GM23338 (cell line): ENCODE results near the gene MTNR1B.

ENCODE experiments used
- CREB1 ChIP-seq: fragments of 250-450 bp; sonication (Bioruptor Pico); IDR thresholded peaks from 2 replicates; pipeline ENCODE4 v1.5.0; 2020; ENCODE audit warnings: low read depth, mild to moderate bottlenecking, moderate library complexity
- CTCF ChIP-seq, 2 experiments: fragments of 200-600 bp in 1 of 2; sonication (generic) in 1 of 2; conservative IDR thresholded peaks; 2 replicates each; pipeline versions ENCODE4 v1.5.1 to v1.6.1; 2016 to 2017; ENCODE audit warnings: antibody characterized with exemption in 2 of 2, low read depth in 2 of 2, mild to moderate bottlenecking in 2 of 2, moderate library complexity in 1 of 2
- ETS1 ChIP-seq: IDR thresholded peaks from 2 replicates; pipeline ENCODE4 v1.6.1; 2016; ENCODE audit warnings: antibody characterized with exemption
- EZH2 ChIP-seq: fragments of 200-600 bp; sonication (generic); IDR thresholded peaks from one replicate; pipeline ENCODE4 v1.8.0; 2017; ENCODE audit warnings: antibody characterized with exemption, mild to moderate bottlenecking, low read depth; ENCODE audit not compliant: unreplicated experiment
- EZH2phosphoT487 ChIP-seq: fragments of 200-600 bp; sonication (generic); IDR thresholded peaks from one replicate; pipeline ENCODE4 v1.8.1; 2018; ENCODE audit warnings: antibody characterized with exemption; ENCODE audit not compliant: unreplicated experiment
- JUNB ChIP-seq: IDR thresholded peaks from one replicate; pipeline ENCODE4 v1.6.1; 2016; ENCODE audit warnings: antibody characterized with exemption; ENCODE audit not compliant: unreplicated experiment
- POLR2AphosphoS5 ChIP-seq: IDR thresholded peaks from 2 replicates; pipeline ENCODE4 v1.6.1; 2016; ENCODE audit warnings: antibody characterized with exemption, low read depth
- REST ChIP-seq: IDR thresholded peaks from one replicate; pipeline ENCODE4 v1.6.1; 2018; ENCODE audit warnings: antibody characterized with exemption; ENCODE audit not compliant: unreplicated experiment

- TF ChIP-seq CTCF (conservative IDR thresholded peaks at IDR 0.05; ENCODE audit: low read depth in 2 of 2): no peak
- TF ChIP-seq ETS1: no peak
- no peak for TF ChIP-seq POLR2AphosphoS5
- no peak for TF ChIP-seq EZH2
- TF ChIP-seq EZH2phosphoT487: no peak
- TF ChIP-seq JUNB: no peak
- TF ChIP-seq CREB1 (CRISPR knock-in tag): no peak
- no peak for TF ChIP-seq REST
Measured at GRCh38 chr11:93000511-93001476, 31.3 kb downstream of the MTNR1B start.
